Measurements from ENCODE around the gene ROBO1.
"Not testable (repeated sequence)": the region's sequence is repeated elsewhere in the genome, so short reads cannot be mapped to it uniquely, and the experiment has no call there.

Gene ROBO1

GRCh38 chr3:78893161-78893560, 874.6 kb downstream of the ROBO1 start:
- no peak for DNase-seq

GRCh38 chr3:78889348-78889747, 878.5 kb downstream of the ROBO1 start:
- DNase-seq: no peak

- no peak for DNase-seq
These were observed 879.2 kb downstream of the ROBO1 start for GRCh38 chr3:78888635-78889034.

- no peak for DNase-seq
These were observed 880.2 kb downstream of the ROBO1 start for GRCh38 chr3:78887547-78888011.

- DNase-seq: no peak
These were observed 880.8 kb downstream of the ROBO1 start for GRCh38 chr3:78887029-78887428.

GRCh38 chr3:78884567-78884966, 883.2 kb downstream of the ROBO1 start:
- DNase-seq: not testable (repeated sequence)

GRCh38 chr3:78882251-78882650, 885.5 kb downstream of the ROBO1 start:
- no peak for DNase-seq

GRCh38 chr3:78881501-78881900, 886.3 kb downstream of the ROBO1 start:
- no peak for DNase-seq

GRCh38 chr3:78880603-78881461, 887.0 kb downstream of the ROBO1 start:
- no peak for DNase-seq

GRCh38 chr3:78879295-78879860, 888.4 kb downstream of the ROBO1 start:
- DNase-seq: no peak

GRCh38 chr3:78878789-78879188, 889.0 kb downstream of the ROBO1 start:
- DNase-seq: no peak

GRCh38 chr3:78878011-78878410, 889.8 kb downstream of the ROBO1 start:
- DNase-seq: no peak

- DNase-seq: no peak
These were observed 891.9 kb downstream of the ROBO1 start for GRCh38 chr3:78875851-78876250.

GRCh38 chr3:78875436-78875835, 892.4 kb downstream of the ROBO1 start:
- DNase-seq: no peak

GRCh38 chr3:78873641-78874040, 894.2 kb downstream of the ROBO1 start:
- no peak for DNase-seq

- DNase-seq: no peak
These were observed 895.6 kb downstream of the ROBO1 start for GRCh38 chr3:78872195-78872594.

- DNase-seq: no peak
These were observed 896.8 kb downstream of the ROBO1 start for GRCh38 chr3:78871048-78871447.

- DNase-seq: no peak
These were observed 897.3 kb downstream of the ROBO1 start for GRCh38 chr3:78870484-78870883.

GRCh38 chr3:78868570-78868969, 899.2 kb downstream of the ROBO1 start:
- DNase-seq: no peak

- no peak for DNase-seq
These were observed 900.1 kb downstream of the ROBO1 start for GRCh38 chr3:78867409-78868372.

- no peak for DNase-seq
These were observed 904.2 kb downstream of the ROBO1 start for GRCh38 chr3:78863306-78864203.

- no peak for DNase-seq
These were observed 906.6 kb downstream of the ROBO1 start for GRCh38 chr3:78861156-78861555.
